ENCODE results near the gene ALG9. TPM values are rescaled to one million over a fixed set of nuclear protein-coding genes. Genes with fewer than 3 reads are reported as not detected.

The ALG9 gene
- total and polyA plus RNA-seq, 10 of the 15 experiments (the other 5 are each of a cell fraction or from before 2014, with no cell fraction given): 10.8 to 41.6 (median 25.5) TPM

DNA sequence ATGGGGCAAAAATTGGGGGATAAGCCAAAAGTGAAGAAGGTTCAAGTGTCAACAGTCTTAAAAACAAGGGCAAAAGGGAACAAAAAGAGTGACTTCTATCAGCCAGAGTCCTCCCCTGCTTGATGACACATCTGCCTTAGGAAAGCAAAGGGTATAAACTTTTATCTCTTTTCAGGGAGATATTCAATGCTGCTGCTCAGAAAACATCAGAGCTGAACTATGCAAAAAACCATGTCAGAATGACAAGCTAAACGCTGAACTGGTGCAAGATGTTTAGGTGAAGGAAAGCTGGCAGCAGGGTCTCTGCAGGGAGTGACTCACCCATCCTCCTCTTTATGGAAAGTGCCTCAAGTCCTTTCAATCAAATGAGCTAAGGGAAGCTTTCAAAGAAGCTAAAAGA lies 24.7 kb downstream of the ALG9 start:
- H3K36me3 ChIP-seq (ENCODE audit: control insufficient read depth in 2 of 2, insufficient read depth in 2 of 2, low read length in 1 of 2): no peaks in the 10 kb centered on the region; a peak in 1 of 4 replicates
- intact Hi-C loops (cut with micrococcal nuclease; ENCODE audit: unreplicated experiment): loop anchor here (10.0 kb wide), 1 partner anchor 392 kb away; no protein-coding TSS in a partner anchor
- in situ Hi-C loops (cut with MboI): no loop called here
- no TSS peak for BruUV-seq (replicated peaks)
- H3K4me2 ChIP-seq (ENCODE audit: control insufficient read depth, insufficient read depth): no peak overlapping the region
- no peaks in the 10 kb centered on the region for H4K20me1 ChIP-seq (ENCODE audit: control insufficient read depth, insufficient read depth)
- H3K27ac ChIP-seq (ENCODE audit: control insufficient read depth, insufficient read depth): no peak overlapping the region
- no peak for TF ChIP-seq MYB (IDR thresholded peaks at IDR 0.05; ENCODE audit: borderline replicate concordance, low read depth, low read length)
- no peak for TF ChIP-seq RAD21 (IDR thresholded peaks at IDR 0.05; ENCODE audit: insufficient read depth, low read depth, low read length)
- no peak for TF ChIP-seq CBX5 (IDR thresholded peaks at IDR 0.05; ENCODE audit: low read depth)
- TF ChIP-seq MEF2B (IDR thresholded peaks at IDR 0.05; ENCODE audit: partially characterized antibody, poor library complexity, severe bottlenecking): no peak
- TF ChIP-seq SPI1 (IDR thresholded peaks at IDR 0.05; ENCODE audit: borderline replicate concordance, insufficient read depth, low read depth, low read length): no peak
- no peak for TF ChIP-seq MXI1 (IDR thresholded peaks at IDR 0.05; ENCODE audit: low read depth, low read length)
- TF ChIP-seq ZNF24 (IDR thresholded peaks at IDR 0.05): no peak
- no peak for TF ChIP-seq GATAD2B (conservative IDR thresholded peaks at IDR 0.05; ENCODE audit: low read depth)
- no peak for TF ChIP-seq MLLT1 (IDR thresholded peaks at IDR 0.05)
- TF ChIP-seq RB1 (IDR thresholded peaks at IDR 0.05; ENCODE audit: borderline replicate concordance): no peak
- TF ChIP-seq EED (IDR thresholded peaks at IDR 0.05; ENCODE audit: low read depth): no peak
- TF ChIP-seq SIN3A (IDR thresholded peaks at IDR 0.05; ENCODE audit: low read depth, low read length): no peak
- TF ChIP-seq, protein P1, sequence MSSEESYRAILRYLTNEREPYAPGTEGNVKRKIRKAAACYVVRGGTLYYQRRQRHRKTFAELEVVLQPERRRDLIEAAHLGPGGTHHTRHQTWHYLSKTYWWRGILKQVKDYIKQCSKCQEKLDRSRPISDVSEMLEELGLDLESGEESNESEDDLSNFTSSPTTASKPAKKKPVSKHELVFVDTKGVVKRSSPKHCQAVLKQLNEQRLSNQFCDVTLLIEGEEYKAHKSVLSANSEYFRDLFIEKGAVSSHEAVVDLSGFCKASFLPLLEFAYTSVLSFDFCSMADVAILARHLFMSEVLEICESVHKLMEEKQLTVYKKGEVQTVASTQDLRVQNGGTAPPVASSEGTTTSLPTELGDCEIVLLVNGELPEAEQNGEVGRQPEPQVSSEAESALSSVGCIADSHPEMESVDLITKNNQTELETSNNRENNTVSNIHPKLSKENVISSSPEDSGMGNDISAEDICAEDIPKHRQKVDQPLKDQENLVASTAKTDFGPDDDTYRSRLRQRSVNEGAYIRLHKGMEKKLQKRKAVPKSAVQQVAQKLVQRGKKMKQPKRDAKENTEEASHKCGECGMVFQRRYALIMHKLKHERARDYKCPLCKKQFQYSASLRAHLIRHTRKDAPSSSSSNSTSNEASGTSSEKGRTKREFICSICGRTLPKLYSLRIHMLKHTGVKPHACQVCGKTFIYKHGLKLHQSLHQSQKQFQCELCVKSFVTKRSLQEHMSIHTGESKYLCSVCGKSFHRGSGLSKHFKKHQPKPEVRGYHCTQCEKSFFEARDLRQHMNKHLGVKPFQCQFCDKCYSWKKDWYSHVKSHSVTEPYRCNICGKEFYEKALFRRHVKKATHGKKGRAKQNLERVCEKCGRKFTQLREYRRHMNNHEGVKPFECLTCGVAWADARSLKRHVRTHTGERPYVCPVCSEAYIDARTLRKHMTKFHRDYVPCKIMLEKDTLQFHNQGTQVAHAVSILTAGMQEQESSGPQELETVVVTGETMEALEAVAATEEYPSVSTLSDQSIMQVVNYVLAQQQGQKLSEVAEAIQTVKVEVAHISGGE (CRISPR knock-in tag; IDR thresholded peaks at IDR 0.05): no peak
- no peak for TF ChIP-seq ZZZ3 (IDR thresholded peaks at IDR 0.05; ENCODE audit: control insufficient read depth, insufficient read length, low read depth)
- TF ChIP-seq DPF2 (IDR thresholded peaks at IDR 0.05): no peak
- TF ChIP-seq MTA3 (IDR thresholded peaks at IDR 0.05; ENCODE audit: borderline replicate concordance, low read length): no peak
- no peak overlapping the region for H2AFZ ChIP-seq (ENCODE audit: control insufficient read depth, low read depth, low read length)
- H3K9ac ChIP-seq (ENCODE audit: control insufficient read depth, insufficient read depth, low read length): no peak overlapping the region
- no peak overlapping the region for H3K4me3 ChIP-seq
- ChIA-PET CTCF (interaction anchor here (1.2 to 9.2 kb wide), 7 partner anchors 25 to 285 kb away, joined by 3 to 88 read pairs (median 4); partner anchors contain the start of genes ALG9 and SIK2), POLR2A (no interaction called here), SMC1A (ENCODE audit: uncharacterized antibody, unreplicated experiment) (interaction anchor here (1.0 to 7.1 kb wide), 7 partner anchors 13 to 260 kb away, joined by 3 to 72 read pairs (median 6); no protein-coding TSS in a partner anchor), RAD21 (ENCODE audit: unreplicated experiment) (interaction anchor here (1.0 to 1.2 kb wide), 3 partner anchors 24 to 70 kb away, joined by 3 read pairs; no protein-coding TSS in a partner anchor)
- no peak for DNase-seq (ENCODE audit: low read depth, low spot score)
- WGBS (ENCODE audit: insufficient coverage, insufficient replicate concordance, low lambda C conversion rate, missing lambda C conversion rate): 100% methylated on average over 1 of the region's 1 CpG
- H3K79me2 ChIP-seq (ENCODE audit: control insufficient read depth, insufficient read depth, low read length): no peaks in the 10 kb centered on the region
- FAIRE-seq: peak; percentile 31
- H3K9me3 ChIP-seq (replicated peaks; ENCODE audit: control insufficient read depth, insufficient read depth, low read length): no peaks in the 10 kb centered on the region
- no peak for ATAC-seq
- no peaks in the 10 kb centered on the region for H3K27me3 ChIP-seq (replicated peaks in 1 of 2; ENCODE audit: control insufficient read depth in 2 of 2, insufficient read depth in 2 of 2, low read length in 1 of 2)
- H3K4me1 ChIP-seq (ENCODE audit: control insufficient read depth, insufficient read depth, low read length): no peaks in the 10 kb centered on the region

Measured in GM12878 (cell line).